ENCODE data around the gene BAIAP2.

BAIAP2 gene

DNA sequence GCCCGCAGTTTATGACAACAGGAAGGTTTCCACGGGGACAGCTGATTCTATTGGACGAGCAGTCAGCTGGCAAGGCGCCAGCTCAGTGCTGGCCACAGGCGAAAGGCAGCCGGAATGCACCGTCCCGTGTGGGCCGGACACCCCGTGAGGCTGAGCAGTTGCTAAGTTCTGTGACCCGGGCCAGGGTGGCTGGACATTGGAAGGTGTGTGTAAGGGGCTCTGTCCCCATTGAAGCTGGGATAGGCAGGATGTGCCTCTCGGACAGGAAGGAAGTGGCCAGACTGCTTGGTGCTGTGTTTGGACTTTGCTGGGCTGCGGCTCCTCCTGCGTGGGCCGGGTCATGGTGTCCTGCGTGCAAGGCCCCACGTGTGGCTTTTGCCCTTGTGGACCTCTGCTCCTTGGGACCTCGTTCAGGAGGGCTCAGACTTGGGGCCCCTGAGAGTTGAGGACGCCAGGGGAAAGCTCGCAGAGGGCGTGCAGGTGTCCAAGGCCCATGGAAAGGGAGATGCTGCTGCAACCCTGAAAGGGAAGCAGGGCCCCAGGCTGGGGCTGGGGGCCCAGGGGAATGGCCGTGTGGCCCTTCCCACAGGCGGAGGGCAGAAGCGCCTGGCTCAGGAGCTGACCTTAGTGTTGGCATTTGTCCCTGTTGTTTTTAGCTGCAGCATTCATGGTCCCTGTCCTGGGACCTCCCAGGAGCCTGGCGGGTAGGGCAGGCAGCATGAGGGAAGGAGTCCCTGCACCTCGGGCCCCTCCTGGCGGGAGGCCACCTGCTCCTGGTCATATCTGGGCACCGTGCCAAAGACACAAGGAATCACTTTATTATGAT, 10.0 kb downstream of the BAIAP2 start:
- no peak overlapping the region for H3K4me3 ChIP-seq (ENCODE audit: low read depth, low read length)
- peak; percentile 88 for DNase-seq (ENCODE audit: low read depth)
- TF ChIP-seq, protein P1, sequence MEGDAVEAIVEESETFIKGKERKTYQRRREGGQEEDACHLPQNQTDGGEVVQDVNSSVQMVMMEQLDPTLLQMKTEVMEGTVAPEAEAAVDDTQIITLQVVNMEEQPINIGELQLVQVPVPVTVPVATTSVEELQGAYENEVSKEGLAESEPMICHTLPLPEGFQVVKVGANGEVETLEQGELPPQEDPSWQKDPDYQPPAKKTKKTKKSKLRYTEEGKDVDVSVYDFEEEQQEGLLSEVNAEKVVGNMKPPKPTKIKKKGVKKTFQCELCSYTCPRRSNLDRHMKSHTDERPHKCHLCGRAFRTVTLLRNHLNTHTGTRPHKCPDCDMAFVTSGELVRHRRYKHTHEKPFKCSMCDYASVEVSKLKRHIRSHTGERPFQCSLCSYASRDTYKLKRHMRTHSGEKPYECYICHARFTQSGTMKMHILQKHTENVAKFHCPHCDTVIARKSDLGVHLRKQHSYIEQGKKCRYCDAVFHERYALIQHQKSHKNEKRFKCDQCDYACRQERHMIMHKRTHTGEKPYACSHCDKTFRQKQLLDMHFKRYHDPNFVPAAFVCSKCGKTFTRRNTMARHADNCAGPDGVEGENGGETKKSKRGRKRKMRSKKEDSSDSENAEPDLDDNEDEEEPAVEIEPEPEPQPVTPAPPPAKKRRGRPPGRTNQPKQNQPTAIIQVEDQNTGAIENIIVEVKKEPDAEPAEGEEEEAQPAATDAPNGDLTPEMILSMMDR (conservative IDR thresholded peaks at IDR 0.05; ENCODE audit: low read depth, low read length), result no peak

DNA sequence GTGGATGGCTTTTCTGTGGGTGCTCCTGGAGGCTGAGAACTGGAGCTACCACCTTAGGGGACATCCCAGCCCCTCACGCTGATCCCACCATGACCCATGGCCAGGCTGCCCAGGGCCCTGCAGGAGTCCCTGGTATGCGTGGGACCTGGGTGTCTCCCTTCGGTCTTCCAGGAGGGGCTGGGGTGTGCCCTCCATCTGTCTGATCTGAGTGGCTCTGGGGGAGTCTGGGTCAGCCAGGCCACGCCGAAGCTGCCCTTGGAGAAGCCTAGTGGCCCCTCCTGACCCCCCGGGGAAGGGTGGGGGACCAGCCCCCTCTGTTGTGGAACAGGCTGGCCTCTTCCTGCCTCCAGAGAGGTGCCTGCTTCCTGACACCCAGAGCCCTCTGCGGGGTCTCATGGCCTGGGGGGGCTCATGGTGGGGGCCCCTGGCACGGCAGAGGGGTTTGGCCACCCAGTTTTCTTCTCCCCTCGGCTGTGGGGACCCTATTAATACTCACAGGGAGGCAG, 10.7 kb downstream of the BAIAP2 start:
- no peak for DNase-seq (ENCODE audit: low read depth)
- no peak overlapping the region for H3K4me3 ChIP-seq (ENCODE audit: low read depth, low read length)
- TF ChIP-seq, protein P1 (conservative IDR thresholded peaks at IDR 0.05; ENCODE audit: low read depth, low read length), result no peak

DNA sequence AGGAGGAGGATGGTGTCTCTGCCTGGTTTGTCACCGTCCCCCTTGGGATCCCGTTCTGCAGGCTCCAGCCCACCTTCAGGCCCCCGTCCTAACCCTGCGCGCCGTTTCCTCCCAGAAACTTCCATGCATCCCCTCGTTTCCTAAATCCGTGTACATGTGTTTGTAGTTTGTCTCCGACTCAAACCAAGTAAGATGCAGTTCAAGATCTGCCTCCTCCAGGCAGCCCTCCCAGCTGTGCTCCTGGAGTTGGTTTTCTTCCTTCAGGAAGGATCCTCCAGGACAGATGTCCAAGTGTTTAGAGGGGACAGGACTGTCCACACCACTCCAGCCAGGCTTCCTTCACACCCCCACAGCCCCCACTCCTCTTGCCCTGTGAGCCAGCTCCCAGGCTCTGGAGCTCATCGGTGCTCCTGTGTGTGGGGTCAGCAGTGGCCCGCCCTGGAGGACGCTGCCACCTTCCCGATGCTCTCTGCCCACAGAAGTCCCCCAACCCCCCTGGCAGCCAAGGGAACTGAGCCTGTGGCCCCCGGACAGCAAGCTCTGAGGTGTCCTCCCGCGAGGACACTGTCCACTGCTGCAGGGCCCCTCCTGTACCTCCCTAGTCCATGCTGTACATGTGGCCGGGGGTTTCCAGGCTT, 11.3 kb downstream of the BAIAP2 start:
- TF ChIP-seq, protein P1 (conservative IDR thresholded peaks at IDR 0.05; ENCODE audit: low read depth, low read length), result no peak
- DNase-seq (ENCODE audit: low read depth), result no peak
- no peak overlapping the region for H3K4me3 ChIP-seq (ENCODE audit: low read depth, low read length)

DNA sequence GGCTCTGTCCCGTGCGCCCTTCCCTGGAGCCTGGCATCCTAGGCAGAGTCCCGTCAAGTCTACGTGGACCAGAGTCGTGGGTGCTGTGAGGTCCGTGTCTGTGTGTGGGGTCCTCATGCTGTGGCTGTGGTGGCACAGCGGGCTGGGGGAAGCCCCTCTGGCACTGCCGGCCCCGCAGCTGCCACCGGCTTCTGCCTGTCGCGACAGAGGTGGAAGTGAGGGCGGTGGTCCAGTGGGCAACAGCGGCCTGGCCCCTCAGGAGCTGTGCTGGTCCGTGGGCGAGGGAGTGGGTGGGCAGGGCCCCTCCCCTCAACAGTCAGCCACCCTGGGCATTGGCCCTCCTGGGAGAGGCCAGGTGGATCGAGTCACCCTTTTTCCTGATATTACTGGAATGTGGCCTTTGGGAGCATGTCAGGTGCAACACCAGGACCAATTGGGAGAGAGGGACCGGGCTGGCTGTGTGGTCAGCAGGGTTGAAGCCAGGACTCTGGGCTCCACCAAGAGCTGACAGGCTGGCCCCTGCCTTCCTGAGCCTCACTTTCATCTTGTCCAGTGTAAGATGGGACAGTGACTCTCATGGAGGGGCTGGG, 11.9 kb downstream of the BAIAP2 start:
- DNase-seq (ENCODE audit: low read depth), result no peak
- TF ChIP-seq, protein P1 (conservative IDR thresholded peaks at IDR 0.05; ENCODE audit: low read depth, low read length), result no peak
- H3K4me3 ChIP-seq (ENCODE audit: low read depth, low read length), result no peak overlapping the region

DNA sequence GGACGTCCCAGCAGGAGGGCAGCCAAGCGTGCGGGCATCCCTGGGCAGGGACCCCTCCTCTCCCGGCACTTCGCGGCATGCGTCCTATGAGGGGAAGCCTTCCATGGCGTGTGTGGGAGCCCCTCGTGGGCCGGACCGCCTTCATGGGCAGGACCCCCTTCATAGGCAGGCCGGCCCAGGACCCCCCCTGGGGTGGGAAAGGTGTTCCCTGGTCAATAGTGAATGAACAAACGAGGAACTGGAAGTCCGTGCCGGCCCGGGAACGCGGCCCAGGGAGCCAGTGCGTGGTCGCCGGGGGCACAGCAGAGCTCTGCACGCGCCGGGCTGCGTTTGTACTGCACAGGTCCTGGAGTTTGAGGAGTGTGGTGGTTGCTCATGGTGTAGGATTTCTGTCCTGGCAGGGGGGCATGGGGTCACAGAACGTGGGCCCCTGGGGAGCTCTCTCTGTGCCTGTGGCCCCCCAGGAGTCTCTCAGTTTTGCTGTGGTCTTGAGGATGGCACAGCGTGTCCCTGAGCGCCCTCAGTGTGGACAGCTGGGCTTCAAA, 13.9 kb downstream of the BAIAP2 start:
- TF ChIP-seq, protein P1 (conservative IDR thresholded peaks at IDR 0.05; ENCODE audit: low read depth, low read length), result no peak
- no peak overlapping the region for H3K4me3 ChIP-seq (ENCODE audit: low read depth, low read length)
- DNase-seq (ENCODE audit: low read depth), result no peak

DNA sequence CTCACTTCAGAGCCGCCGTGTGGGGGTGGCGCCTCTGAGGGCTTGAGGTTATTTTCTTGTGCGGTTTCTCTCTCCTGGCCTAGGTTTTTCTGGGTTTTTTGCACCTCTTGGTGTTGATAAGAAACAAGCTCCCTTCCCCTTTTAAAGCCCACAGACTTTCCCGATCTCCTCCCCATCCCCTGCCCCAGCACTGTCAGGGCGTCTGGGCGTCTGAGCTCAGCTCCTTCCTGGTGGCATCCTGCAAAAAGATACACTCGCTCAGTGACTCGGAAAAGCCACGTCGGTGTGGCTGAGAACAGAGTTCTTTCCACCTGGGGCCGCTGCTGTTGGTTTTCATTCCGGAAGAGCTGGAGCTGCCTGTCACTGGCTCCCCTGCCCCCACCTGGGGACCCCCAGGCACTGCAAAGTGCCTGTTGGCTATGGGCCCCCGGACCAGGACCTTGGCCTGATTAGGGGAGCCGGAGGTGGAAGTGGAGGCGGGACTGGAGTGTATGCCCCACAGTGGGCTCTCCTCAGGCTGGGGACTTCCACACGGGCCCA, 14.5 kb downstream of the BAIAP2 start:
- H3K4me3 ChIP-seq (ENCODE audit: low read depth, low read length), result no peak overlapping the region
- DNase-seq (ENCODE audit: low read depth), result no peak

More for the DNA sequence above, 14.5 kb downstream of the BAIAP2 start:
- TF ChIP-seq, protein P1 (conservative IDR thresholded peaks at IDR 0.05; ENCODE audit: low read depth, low read length), result no peak

Measured in choroid plexus epithelial cell (primary cell).